SW 1271 (cell line): ENCODE measurements around the gene NEK2.
"Not testable (repeated sequence)": the region's sequence is repeated elsewhere in the genome, so short reads cannot be mapped to it uniquely, and the experiment has no call there.

Experiments
- DNase-seq, 2 experiments: peaks; one replicate each; lab custom pipeline; 2025; lab: John Stamatoyannopoulos, UW

Gene NEK2

GRCh38 chr1:211650904-211651303 lies 24.5 kb downstream of the NEK2 start:
- no peak for DNase-seq

GRCh38 chr1:211648980-211649934 lies 26.2 kb downstream of the NEK2 start:
- no peak for DNase-seq

GRCh38 chr1:211648336-211648735 lies 27.1 kb downstream of the NEK2 start:
- DNase-seq = no peak

- DNase-seq = no peak
Observed at GRCh38 chr1:211647711-211648121, 27.7 kb downstream of the NEK2 start.

- DNase-seq = no peak
Observed at GRCh38 chr1:211646566-211646965, 28.9 kb downstream of the NEK2 start.

- not testable (repeated sequence) for DNase-seq
Observed at GRCh38 chr1:211645601-211646000, 29.8 kb downstream of the NEK2 start.

- no peak for DNase-seq
Observed at GRCh38 chr1:211644653-211645052, 30.8 kb downstream of the NEK2 start.

GRCh38 chr1:211643324-211644212 lies 31.9 kb downstream of the NEK2 start:
- no peak for DNase-seq

- no peak for DNase-seq
Observed at GRCh38 chr1:211642870-211643269, 32.6 kb downstream of the NEK2 start.

- no peak for DNase-seq
Observed at GRCh38 chr1:211641942-211642341, 33.5 kb downstream of the NEK2 start.

- DNase-seq = no peak
Observed at GRCh38 chr1:211641044-211641800, 34.2 kb downstream of the NEK2 start.

- no peak for DNase-seq
Observed at GRCh38 chr1:211640301-211640630, 35.2 kb downstream of the NEK2 start.

GRCh38 chr1:211639475-211640300 lies 35.7 kb downstream of the NEK2 start:
- no peak for DNase-seq

- no peak for DNase-seq
Observed at GRCh38 chr1:211638689-211639101, 36.7 kb downstream of the NEK2 start.

- no peak for DNase-seq
Observed at GRCh38 chr1:211638246-211638645, 37.2 kb downstream of the NEK2 start.

- no peak for DNase-seq
Observed at GRCh38 chr1:211637066-211637465, 38.4 kb downstream of the NEK2 start.

GRCh38 chr1:211636575-211637029 lies 38.8 kb downstream of the NEK2 start:
- DNase-seq = peak in 1 of 2 experiments; percentile 8

- no peak for DNase-seq
Observed at GRCh38 chr1:211635597-211636205, 39.7 kb downstream of the NEK2 start.

- no peak for DNase-seq
Observed at GRCh38 chr1:211634931-211635330, 40.5 kb downstream of the NEK2 start.

GRCh38 chr1:211634461-211634860 lies 41.0 kb downstream of the NEK2 start:
- DNase-seq = no peak

GRCh38 chr1:211633524-211633846 lies 41.9 kb downstream of the NEK2 start:
- no peak for DNase-seq
